HG03066 (cell line): ENCODE results near the gene CMYA5.
A peak's percentile ranks its signal among the peaks of the same experiment; 100 is the strongest.
"Not testable (repeated sequence)": the region's sequence is repeated elsewhere in the genome, so short reads cannot be mapped to it uniquely, and the experiment has no call there.

Source experiments
- ATAC-seq: cut with Tn5 transposase; IDR thresholded peaks from one replicate; pipeline ENCODE4 v1.9.1; 2021; ENCODE audit warnings: low read depth; ENCODE audit not compliant: unreplicated experiment

Gene CMYA5

DNA sequence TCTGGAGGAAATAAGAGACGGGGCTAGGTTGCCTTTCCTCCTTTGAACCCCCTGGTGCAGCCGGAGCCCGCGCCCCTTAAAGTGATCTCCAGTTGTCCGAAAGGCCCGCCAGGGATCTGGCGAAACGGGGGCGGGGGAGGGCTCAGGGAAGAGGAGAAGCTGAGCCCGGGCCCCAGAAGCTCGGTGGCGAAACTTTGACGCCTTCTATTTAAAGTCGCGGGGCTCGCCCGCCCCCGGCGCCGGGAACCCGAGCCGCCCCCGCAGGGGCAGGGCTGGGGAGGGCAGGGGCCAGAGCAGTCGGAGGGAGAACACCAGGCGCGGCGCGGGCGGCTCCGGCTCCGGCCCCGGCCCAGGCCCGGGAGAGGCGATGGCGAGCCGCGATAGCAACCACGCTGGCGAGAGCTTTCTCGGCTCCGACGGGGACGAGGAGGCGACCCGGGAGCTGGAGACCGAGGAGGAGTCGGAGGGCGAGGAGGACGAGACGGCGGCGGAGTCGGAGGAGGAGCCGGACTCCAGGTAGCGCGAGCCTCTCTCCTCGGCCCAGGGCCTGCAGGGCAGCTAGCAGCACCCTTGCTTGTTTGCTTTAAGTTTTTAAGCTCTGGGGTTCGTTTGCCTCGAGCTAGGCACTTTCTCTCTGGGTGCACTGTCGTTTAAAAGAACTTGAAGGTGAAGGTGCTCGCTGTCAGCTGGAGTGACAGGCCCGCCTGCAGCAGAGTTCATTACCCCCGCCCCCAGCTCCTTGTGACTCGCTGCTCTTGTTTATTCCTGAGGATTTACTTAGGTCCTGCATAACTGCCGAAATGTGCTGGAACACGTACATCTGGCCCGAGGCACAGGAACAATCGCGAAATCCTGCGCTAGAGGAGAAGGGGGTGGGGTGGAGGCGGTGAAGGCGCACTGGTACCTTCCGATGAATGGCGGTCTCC, at the start of gene CMYA5:
CMYA5 (plus strand) TSS at position 296 of the 926 bp plus-strand sequence; CDS start at position 368, 72 bp downstream.
- no peak for ATAC-seq

DNA sequence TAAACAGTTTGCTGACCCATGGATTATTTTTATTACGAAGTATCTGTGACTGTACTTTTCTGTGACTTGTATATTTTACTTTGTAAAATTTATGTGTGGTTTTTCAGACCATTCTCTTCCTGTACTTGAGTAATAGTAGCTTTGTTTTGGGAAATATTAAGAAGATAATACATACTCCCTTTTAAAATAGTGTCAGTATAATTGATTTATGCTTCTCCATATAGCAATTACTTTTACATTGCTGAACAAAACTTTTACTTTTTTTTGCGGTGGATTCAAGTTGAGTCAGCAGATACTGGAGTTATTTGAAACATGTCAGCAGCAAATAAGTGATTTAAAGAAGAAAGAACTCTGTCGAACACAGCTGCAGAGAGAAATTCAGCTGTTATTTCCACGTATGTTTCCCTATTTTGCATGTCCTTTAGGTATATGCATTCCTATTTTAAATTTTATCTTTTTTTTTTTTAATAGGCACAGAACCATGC, 49.0 kb upstream of the CMYA5 start:
- no peak for ATAC-seq

DNA sequence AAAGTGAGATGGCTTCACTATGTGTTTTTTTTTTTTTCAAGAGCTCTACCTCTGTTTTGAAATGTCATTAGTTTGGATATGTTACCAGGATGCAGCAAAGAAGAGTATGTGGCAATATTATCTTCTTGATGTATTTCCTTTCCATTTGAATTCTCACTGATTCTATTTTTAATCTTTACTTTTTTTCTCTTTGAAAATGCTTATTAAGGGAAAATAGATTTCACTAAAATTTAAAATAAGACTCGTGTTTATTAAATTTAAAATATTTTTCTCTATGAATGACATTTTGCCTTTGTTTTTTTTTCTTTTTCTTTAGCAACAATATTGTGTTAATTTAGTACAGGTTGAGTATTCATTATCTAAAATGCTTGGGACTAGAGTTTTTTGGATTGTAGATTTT, 48.2 kb upstream of the CMYA5 start:
- ATAC-seq = no peak

DNA sequence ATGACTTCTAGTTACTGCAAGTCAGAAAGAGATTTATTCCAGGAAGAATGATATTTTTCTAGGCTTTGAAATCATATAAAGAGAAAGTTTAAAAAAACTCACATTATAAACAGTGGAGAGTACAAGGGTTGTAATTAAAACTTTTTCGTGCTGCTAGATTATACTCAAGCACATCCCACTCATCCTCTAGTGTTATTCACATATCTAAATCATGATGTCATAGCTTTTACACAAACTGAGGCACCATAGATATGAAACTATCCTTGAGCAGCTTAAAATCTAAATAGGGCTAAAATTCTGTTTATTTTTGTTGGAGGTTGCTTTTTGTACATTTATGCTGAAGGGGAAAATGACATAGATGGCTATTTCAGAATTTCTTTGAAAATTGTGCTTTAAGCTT, 47.4 kb upstream of the CMYA5 start:
- no peak for ATAC-seq

DNA sequence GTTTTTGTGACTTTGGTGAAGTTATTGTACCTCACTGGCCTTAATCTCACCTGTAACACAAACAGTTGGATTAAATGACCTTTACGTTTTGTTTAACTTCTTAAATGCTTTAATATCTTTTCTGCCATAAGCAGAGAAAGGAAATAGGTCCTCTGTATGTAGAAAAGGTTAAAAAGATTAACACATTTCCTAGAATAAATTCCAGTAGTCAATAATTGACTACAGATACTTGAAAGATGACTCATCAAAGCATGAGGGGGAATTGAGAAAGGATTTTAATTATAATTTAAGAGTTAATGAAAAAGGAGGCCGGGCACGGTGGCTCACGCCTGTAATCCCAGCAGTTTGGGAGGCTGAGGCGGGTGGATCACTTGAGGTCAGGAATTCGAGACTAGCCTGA, 35.8 kb upstream of the CMYA5 start:
- no peak for ATAC-seq

DNA sequence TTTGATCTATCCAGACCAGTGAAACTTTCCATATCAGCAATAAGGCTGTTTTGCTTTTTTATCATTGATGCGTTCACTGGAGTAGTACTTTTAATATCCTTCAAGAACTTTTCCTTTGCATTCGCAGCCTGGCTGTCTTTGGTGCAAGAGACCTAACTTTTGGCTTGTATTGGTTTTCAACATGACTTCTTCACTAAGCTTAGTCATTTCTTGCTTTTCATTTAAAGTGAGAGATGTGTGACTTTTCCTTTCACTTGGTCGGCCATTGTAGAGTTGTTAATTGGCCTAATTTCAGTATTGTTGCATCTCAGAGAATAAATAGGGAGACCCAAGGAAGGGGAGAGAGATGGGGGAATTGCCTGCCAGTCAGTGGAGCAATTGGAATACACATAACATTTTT, 26.4 kb upstream of the CMYA5 start:
- no peak for ATAC-seq

DNA sequence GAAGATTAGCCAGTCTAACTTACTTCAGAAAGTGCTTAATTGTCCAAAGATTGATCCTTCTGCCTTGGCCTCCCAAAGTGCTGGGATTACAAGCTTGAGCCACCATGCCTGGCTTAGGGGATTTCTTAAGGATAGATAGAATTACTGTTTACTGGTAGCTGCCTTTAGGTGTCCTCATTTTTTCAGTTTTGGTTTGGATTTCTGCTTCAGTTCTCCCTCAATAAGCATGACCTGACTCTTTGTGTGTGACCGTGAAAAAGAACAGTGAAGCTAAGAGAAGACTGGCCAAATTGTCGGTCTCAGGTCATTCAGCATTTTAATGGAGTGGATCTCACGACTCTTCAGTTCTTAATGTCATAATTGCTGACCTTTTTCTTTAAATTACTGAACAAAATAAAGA, 22.9 kb upstream of the CMYA5 start:
- ATAC-seq = no peak

DNA sequence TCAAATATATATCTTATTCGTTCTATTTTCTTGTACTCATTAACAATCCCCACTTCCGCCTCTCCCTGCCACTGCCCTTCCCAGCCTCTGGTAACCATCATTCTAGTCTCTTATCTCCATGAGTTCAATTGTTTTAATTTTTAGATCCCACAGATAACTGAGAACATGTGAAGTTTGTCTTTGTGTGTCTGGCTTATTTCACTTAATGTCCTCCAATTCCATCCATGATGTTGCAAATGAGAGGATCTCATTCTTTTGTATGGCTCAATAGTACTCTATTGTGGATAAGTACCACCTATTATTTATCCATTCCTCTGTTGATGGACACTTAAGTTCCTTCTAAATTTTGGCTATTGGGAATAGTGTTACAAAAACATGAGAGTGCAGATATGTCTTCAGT, 17.2 kb upstream of the CMYA5 start:
- no peak for ATAC-seq

DNA sequence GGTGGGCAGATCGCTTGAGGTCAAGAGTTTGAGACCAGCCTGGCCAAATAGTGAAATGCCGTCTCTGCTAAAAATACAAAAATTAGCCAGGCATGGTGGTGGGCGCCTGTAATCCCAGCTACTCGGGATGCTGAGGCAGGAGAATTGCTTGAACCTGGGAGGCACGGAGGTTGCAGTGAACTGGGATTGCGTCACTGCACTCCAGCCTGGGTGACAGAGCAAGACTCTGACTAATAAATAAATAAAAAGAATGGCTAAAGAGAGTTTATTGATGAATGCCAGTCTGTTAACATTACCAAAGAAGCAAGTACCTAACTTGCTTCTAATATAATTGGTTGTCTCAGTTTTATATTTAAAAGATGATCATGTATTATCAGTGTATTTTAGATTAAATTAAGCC, 13.3 kb upstream of the CMYA5 start:
- not testable (repeated sequence) for ATAC-seq

DNA sequence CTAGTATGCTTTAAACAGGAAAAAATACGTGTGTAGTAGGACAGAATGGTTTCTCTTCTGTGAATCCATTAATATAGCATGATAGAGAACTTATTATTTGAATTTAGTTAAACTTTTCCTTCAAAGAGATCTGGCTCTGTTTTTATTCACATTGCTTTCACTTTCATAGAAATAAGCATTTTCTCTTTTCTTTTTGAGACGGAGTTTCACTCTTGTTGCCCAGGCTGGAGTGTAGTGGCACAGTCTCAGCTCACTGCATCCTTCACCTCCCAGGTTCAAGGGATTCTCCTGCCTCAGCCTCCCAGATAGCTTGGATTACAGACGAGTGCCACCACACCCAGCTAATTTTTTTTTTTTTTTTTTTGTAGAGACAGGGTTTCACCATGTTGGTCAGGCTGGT, 7.5 kb upstream of the CMYA5 start:
- ATAC-seq = not testable (repeated sequence)

DNA sequence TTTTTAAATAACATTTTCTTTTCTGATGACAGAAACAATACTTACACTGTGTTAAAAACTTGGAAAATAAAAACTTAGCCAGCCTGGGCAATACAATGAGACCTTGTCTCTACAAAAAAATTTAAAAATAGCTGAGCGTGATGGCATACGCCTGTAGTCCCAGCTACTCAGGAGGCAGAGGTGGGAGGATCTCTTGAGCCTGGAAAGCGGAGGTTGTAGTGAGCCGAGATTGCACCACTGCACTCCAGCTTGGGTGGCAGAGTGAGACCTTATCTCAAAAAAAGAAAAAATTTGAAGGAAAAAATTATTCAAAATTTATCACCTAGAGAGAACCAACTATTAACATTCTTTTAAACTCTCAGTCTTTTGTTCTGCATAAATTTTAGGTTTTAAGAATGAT, 4.9 kb upstream of the CMYA5 start:
- no peak for ATAC-seq

DNA sequence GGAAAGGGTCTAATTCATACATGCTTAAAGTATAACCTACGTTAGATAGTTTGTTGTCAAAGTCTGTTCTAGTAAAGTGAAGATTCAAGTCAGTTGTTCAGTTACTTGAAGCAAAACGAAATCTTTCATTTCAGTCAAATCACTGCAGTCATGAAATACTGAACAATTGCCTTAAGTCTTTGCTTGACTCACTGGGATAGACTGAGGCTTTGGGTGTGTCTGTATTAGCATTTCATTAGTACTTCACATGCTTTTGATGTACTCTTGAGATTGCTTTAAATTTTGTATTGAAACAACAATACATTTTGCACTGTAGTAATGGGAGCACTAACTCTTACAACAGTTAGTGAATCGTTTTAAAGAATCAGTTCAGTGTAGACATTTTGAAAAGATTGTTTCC, 4.0 kb upstream of the CMYA5 start:
- no peak for ATAC-seq

DNA sequence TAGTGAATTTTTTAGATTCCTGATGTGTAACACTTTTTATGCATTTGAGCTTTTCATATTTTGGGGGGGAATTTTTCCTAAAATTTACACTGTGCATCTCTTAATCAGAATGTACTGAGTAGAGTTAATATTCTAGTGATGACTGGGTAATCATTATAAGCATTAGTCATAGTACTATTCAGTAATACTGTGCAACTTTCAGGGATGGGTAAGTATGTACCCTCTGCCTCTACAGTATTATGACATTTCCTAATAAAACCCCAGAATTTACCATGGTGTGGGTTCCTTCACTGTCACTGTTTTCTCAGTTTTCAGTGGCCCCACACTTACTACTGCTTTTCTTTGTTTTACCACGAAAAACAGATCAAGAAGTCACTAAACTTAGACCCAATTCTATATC, 2.8 kb upstream of the CMYA5 start:
- no peak for ATAC-seq

DNA sequence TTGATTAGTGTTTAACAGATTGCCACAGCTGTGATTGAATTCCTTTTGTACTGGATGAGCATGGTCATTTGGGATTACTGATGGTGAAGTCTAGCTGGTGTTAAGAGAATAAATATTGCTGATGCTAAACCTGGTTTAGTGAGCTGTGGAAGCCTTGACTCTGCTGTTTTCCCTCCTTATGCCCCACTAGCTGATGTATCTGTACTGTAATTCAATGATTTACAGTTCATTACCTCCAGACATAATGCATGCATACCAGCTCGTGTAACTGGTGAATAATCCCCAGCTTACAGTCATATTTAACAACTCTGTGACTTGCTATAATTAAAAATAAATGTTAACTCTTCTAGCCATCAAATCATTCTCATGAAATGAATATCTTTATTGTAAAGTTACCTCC, 1.7 kb upstream of the CMYA5 start:
- no peak for ATAC-seq

DNA sequence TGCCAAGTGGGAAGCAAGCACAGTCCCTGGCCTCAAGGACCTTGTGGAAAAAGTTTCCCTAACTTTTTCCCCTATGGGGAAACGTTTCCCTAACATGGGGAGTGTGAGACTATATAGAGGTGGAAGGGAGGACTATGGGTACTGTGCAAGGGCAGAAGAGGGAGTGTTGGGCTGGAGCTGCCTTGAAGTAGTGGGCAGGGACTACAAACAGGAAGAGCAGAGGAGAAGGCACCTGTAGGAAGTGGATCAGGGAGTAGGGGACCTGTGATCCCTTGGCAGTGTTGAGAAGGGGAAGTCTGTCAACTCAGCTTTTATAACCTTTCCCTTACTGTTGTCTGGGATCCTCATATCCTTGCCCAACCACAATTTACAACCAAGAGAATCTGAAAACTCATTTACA, 1.4 kb downstream of the CMYA5 start:
- ATAC-seq = no peak

DNA sequence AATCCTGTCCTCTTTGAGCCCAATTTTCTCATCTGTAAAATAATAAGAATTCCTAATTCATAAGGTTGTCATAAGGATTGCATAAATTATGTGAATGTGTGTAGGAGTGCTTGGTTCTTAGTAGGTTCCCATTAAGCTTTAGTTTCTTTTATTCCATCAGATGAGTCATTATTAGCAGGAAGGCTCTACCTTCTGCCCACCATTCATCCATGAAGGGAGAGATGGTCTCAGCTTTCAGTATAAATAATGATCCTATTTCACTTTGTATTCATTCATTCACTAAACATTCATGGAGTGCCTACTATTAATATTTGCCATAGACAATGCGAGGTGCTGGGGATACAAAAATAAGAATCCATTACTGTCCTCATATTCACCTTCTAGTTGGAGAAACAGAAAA, 3.0 kb downstream of the CMYA5 start:
- no peak for ATAC-seq

DNA sequence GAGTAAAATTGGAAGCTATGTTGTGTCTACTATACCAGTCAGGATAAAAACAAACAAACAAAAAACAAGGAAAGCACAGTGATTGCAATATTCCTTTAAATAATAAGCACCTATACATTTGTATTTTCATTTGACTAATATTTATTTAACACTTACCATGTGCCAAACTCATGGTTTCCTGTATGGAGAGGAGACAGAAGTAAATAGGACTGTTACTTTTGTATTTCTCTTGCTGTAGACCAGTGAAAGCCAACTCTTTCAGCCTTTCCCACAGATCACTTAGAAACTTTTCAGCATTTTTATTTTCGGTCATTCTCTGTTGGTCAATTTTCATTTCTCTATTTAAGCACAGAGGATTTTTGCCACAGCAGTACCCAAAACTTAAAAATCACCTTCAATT, 4.5 kb downstream of the CMYA5 start:
- no peak for ATAC-seq

DNA sequence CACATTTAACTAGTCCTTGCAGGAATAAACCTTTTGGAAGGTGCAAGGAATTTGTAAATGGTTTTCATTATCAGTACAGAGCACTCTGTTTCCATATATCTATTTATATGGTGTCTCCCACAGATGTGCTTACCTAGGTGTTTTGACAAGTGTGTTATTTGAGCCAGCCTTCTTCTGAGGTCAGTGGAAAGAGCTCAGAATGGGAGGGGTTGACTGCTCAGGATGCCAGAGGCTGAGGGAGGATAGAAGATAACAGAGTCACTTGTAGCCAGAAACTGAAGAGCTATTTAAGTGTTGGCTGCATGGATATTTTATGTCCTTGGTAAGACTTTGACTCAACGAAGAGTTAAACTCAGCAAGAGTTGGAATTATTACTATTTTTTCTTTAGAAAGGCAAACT, 5.0 kb downstream of the CMYA5 start:
- ATAC-seq = no peak

DNA sequence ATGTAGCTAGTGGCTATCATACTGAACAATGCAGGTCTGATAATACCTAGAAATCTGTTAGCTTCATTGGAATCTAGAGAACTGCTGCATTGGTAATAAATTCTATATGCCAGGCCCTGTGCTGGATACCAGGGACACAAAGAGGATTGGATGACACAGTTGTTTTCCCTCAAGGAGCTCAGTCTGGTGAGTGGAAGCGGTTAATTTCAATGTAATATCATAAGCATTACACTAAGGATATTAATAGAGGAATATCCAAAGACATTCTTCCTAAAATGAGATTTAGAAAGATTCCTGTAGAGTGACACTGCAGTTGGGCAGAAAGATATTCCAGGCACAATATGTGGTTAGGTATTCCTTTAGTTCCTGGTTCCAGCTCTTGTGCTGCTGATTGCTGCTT, 5.9 kb downstream of the CMYA5 start:
- ATAC-seq = no peak

DNA sequence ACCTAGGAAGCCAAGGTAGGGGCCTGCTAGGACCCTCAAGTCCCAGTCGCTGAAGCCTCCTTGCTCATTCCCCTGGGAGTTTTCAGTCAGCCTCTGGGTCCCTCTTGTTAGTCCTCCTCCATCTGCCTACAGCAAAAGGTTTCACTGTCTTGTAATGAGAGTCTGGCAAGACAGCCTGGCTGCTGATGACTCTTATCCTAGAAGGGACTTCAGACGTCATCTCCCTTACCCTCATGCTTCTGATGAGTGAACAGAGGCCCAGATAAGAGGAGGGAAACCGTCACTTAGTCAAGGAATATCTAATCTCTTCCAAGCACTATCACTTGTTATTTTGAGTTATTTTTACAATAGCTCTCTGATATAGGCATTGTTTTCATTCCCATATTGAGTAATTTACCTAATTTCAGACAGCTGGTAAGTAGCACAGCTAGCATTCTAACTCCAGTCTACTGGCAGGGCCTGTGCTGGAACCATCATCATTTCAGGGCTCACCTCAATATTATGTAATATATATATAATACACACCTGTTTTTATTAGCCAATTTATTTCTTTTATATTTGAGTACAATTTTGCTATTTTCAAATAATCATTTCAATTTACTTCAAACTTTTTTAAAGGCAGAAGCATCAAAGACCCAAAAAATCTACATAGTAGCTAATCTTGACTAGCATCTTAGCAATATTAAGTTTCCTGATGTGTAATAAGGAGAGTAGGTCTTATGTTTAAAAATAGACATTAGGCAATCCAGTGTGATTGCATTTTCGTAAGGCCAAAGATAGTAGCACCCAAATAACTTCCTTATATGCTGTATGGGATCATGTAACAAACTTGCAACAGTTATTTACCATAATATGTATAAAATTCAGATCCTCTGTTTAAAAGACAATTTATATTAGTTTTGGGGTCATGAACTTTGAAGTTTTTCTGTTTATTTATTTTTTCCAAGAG, 7.9 kb downstream of the CMYA5 start:
- no peak for ATAC-seq

DNA sequence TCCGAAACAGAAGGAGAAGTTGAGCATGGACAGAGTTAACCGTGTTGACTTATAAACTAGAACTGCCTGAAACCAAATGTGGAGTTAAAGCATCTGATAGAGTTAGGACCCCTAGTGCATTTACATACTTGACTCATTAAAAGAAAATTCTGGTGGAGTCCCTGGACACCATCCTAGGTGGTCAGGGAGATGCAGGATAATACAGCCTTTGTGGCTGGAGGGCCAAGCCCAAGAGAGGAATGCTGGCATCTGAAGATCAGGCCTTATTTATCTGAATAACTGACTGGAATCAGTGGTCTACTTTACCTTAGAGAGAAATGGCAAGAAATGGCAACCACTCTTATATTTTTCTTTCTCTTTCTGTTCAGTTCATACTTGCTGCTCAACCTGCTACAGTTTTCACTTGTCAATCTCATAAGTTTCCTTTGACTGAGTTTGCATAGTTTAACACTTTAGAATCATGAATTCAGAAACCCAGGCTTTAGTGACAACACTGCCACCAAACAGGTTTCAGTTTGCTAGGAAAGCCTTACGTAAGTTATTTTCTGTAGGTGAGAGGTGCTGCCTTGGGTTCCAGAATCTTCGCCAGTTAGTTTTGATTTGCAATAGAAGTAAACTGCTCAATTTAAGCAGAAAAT, 10.2 kb downstream of the CMYA5 start:
- peak; percentile 92 for ATAC-seq
